Neuronal stem cell (in vitro differentiated cells): Measurements from ENCODE around the gene TMCC3.

Experiments used
- DNase-seq: peaks from one replicate; pipeline ENCODE4 v3.0.0-alpha.2; 2013; ENCODE audit warnings: low spot score
- H2AFZ ChIP-seq: one replicate; pipeline ENCODE4 v1.6.1; 2013; ENCODE audit warnings: mild to moderate bottlenecking, low read length, inconsistent platforms
- H2AK5ac ChIP-seq: 2 replicates; pipeline ENCODE4 v1.6.1; 2013; ENCODE audit warnings: low read depth, mild to moderate bottlenecking, inconsistent platforms, low read length, moderate library complexity, mixed read lengths
- H2BK120ac ChIP-seq: 2 replicates; pipeline ENCODE4 v1.6.1; 2013; ENCODE audit warnings: low read depth, mild to moderate bottlenecking, inconsistent platforms, low read length, moderate library complexity, mixed read lengths
- H2BK12ac ChIP-seq: one replicate; pipeline ENCODE4 v1.6.1; 2013; ENCODE audit warnings: low read length, inconsistent platforms
- H2BK15ac ChIP-seq: 2 replicates; pipeline ENCODE4 v1.6.1; 2013; ENCODE audit warnings: mild to moderate bottlenecking, low read length, inconsistent platforms, mixed read lengths
- H2BK5ac ChIP-seq: one replicate; pipeline ENCODE4 v1.6.1; 2013; ENCODE audit warnings: inconsistent platforms, mild to moderate bottlenecking, low read length, moderate library complexity
- H3K14ac ChIP-seq: one replicate; pipeline ENCODE4 v1.6.1; 2013; ENCODE audit warnings: low read length, inconsistent platforms
- H3K18ac ChIP-seq: 2 replicates; pipeline ENCODE4 v1.6.1; 2013; ENCODE audit warnings: low read length, inconsistent platforms
- H3K23ac ChIP-seq: 2 replicates; pipeline ENCODE4 v1.6.1; 2013; ENCODE audit warnings: low read depth, mild to moderate bottlenecking, mixed read lengths, low read length, inconsistent platforms; ENCODE audit not compliant: poor library complexity
- H3K27ac ChIP-seq: replicated peaks from 3 replicates; pipeline ENCODE4 v1.5.1; 2013; ENCODE audit warnings: low read length, inconsistent platforms
- H3K27me3 ChIP-seq, 3 experiments: 2 replicates each; pipeline ENCODE4 v1.6.1; 2013; ENCODE audit warnings: low read length in 3 of 3, mild to moderate bottlenecking in 2 of 3, inconsistent platforms in 1 of 3, low read depth in 1 of 3, mixed read lengths in 1 of 3, moderate library complexity in 1 of 3; ENCODE audit not compliant: control insufficient read depth in 3 of 3, insufficient read depth in 3 of 3
- H3K36me3 ChIP-seq, 2 donors: replicated peaks in 1 of 2; 2 replicates each; pipeline ENCODE4 v1.6.1; 2013; ENCODE audit warnings: low read length in 2 of 2; ENCODE audit not compliant: control insufficient read depth in 2 of 2, insufficient read depth in 2 of 2
- H3K4ac ChIP-seq: 2 replicates; pipeline ENCODE4 v1.6.1; 2013; ENCODE audit warnings: inconsistent platforms, mild to moderate bottlenecking, low read length, moderate library complexity
- H3K4me1 ChIP-seq, 2 donors: 1 replicate in 1 of 2; 2 replicates in 1 of 2; pipeline ENCODE4 v1.6.1; 2013; ENCODE audit warnings: low read length in 2 of 2, low read depth in 1 of 2; ENCODE audit not compliant: control insufficient read depth in 2 of 2, insufficient read depth in 1 of 2
- H3K4me2 ChIP-seq: one replicate; pipeline ENCODE4 v1.6.1; 2013; ENCODE audit warnings: mild to moderate bottlenecking, low read length, inconsistent platforms; ENCODE audit not compliant: insufficient read depth, poor library complexity, severe bottlenecking
- H3K4me3 ChIP-seq, 2 donors: 2 replicates each; pipeline ENCODE4 v1.5.1; 2013; ENCODE audit warnings: low read length in 2 of 2, mild to moderate bottlenecking in 2 of 2, inconsistent platforms in 1 of 2, moderate library complexity in 1 of 2
- H3K79me1 ChIP-seq: one replicate; pipeline ENCODE4 v1.6.1; 2013; ENCODE audit warnings: low read depth, mild to moderate bottlenecking, inconsistent platforms, low read length, moderate library complexity
- H3K9ac ChIP-seq: one replicate; pipeline ENCODE4 v1.6.1; 2013; ENCODE audit warnings: mild to moderate bottlenecking, low read depth, low read length, inconsistent platforms; ENCODE audit not compliant: poor library complexity
- H3K9me3 ChIP-seq, 2 donors: replicated peaks in 1 of 2; 2 replicates each; pipeline versions ENCODE3 to v1.6.1; 2013; ENCODE audit warnings: low read length in 2 of 2, mild to moderate bottlenecking in 2 of 2, inconsistent platforms in 1 of 2, low read depth in 1 of 2, mixed read lengths in 1 of 2, moderate library complexity in 1 of 2; ENCODE audit not compliant: control insufficient read depth in 2 of 2, insufficient read depth in 1 of 2
- H4K8ac ChIP-seq: one replicate; pipeline ENCODE4 v1.6.1; 2013; ENCODE audit warnings: low read depth, mild to moderate bottlenecking, inconsistent platforms, low read length, moderate library complexity
- H4K91ac ChIP-seq: one replicate; pipeline ENCODE4 v1.6.1; 2013; ENCODE audit warnings: low read length, low read depth, mild to moderate bottlenecking, inconsistent platforms; ENCODE audit not compliant: poor library complexity
- WGBS, 2 donors: extraction: QIAGEN DNeasy Blood & Tissue Kit; methylation state at CpG; one replicate each; pipeline ENCODE4 v1.1.7; 2013; ENCODE audit warnings: missing lambda C conversion rate in 2 of 2, mixed read lengths in 1 of 2; ENCODE audit not compliant: insufficient read length in 2 of 2, insufficient replicate concordance in 1 of 2; ENCODE audit errors: extremely low coverage in 2 of 2; 5-methylcytosine and 5-hydroxymethylcytosine counted together

Gene TMCC3

DNA sequence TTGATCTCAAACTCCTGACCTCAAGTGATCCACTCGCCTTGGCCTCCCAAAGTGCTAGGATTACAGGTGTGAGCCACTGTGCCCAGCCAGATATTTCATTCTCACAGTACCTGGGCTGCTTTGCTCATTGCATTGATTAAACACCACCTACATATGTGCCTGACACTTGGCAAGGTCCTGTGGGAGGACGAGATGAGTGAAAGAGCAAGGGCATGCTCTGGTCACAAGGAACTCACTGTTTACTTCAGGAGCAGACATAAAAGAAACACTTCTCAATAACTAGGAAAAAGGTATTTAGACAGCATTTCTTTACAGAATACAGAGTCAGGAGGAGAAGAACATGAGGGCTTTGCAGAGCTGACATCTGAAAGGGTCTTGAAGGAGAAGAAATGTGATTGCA is 91.7 kb downstream of the TMCC3 start:
- H3K9ac ChIP-seq, result peak overlapping the region; percentile 38
- no peaks in the 10 kb centered on the region for H3K9me3 ChIP-seq
- H3K4me1 ChIP-seq, result peaks cover 9 to 12% of the 10 kb centered on the region in 2 donors
- H3K23ac ChIP-seq, result no peak overlapping the region
- peaks cover 0 to 12% (median 0%) of the 10 kb centered on the region in 3 experiments for H3K27me3 ChIP-seq
- no peak overlapping the region for H3K4ac ChIP-seq
- no peak overlapping the region for H4K8ac ChIP-seq
- no peak overlapping the region for H3K18ac ChIP-seq
- no peak overlapping the region for H3K14ac ChIP-seq
- H2BK5ac ChIP-seq, result no peak overlapping the region
- no peaks in the 10 kb centered on the region for H3K79me1 ChIP-seq
- H2AK5ac ChIP-seq, result no peak overlapping the region
- H3K36me3 ChIP-seq, result no peaks in the 10 kb centered on the region
- H2AFZ ChIP-seq, result no peak overlapping the region
- WGBS, 2 donors, result no CpG with 5 or more reads among the region's 2 CpGs
- H4K91ac ChIP-seq, result no peak overlapping the region
- no peak overlapping the region for H2BK15ac ChIP-seq
- DNase-seq, result no peak
- H2BK12ac ChIP-seq, result no peak overlapping the region
- H2BK120ac ChIP-seq, result no peak overlapping the region
- no peak overlapping the region for H3K4me3 ChIP-seq
- H3K27ac ChIP-seq, result no peak overlapping the region
- no peak overlapping the region for H3K4me2 ChIP-seq

DNA sequence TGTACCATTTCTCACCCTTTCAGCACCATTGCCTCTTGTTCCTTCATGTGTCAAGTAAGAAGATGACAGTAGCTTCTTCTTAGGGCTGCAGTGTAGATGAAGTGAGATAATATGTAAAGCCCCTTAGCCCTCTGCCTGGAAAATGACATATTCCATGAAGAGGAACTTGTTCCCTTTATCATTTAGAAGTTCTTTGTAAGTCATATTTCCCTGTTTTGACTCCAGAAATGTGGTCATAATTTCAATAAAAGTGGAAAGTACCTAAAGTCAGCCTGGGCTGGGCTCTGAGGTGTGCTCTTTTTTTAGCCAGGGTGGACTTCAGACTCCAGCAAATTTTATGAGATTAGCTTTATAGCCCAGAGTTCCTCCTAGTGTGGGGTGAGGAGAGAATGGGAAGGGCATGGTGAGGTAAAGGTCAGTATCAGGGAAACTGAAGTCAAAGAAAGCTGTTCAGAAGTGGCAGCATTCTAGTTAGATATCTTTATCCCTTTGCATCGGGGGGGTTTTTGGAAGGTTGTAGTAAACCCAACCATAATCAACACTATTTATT is 92.5 kb downstream of the TMCC3 start:
- Histone ChIP-seq H3K79me1 (no peaks in the 10 kb centered on the region), H3K18ac (no peak overlapping the region), H2AFZ (no peak overlapping the region), H3K4me1 (peaks cover 9% of the 10 kb centered on the region in 2 donors), H3K9me3 (no peaks in the 10 kb centered on the region), H3K4me3 (no peak overlapping the region), H4K8ac (no peak overlapping the region), H3K9ac (no peak overlapping the region), H2BK15ac (no peak overlapping the region), H3K27ac (no peak overlapping the region), H2BK120ac (no peak overlapping the region), H3K14ac (no peak overlapping the region), H3K4ac (no peak overlapping the region), H3K27me3 (peaks cover 0 to 12% (median 0%) of the 10 kb centered on the region in 3 experiments), H3K4me2 (no peak overlapping the region), H3K23ac (no peak overlapping the region), H2AK5ac (no peak overlapping the region), H3K36me3 (no peaks in the 10 kb centered on the region), H2BK12ac (no peak overlapping the region), H2BK5ac (no peak overlapping the region), H4K91ac (no peak overlapping the region)
- WGBS, 2 donors, result no CpG with 5 or more reads among the region's 1 CpG
- DNase-seq, result no peak

DNA sequence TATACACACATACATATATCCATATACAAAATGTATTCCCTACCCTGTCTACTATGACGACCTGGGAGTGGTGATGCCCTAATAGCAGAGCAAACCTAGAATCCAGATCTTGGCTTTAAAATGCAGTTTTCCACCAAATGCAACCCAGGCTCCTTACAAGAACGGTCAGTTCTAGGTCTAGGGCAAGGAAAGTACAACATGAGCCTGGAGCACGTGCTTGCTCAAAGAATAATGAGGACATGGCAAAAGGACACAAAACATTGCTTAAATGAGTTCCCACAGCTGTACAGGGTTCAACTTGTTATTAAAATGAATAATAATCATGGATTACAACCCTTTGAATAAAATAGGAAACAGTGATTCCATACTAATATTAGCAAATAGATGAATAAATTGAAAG is 94.7 kb downstream of the TMCC3 start:
- no CpG with 5 or more reads among the region's 3 CpGs for WGBS, 2 donors
- peaks cover 0 to 11% (median 0%) of the 10 kb centered on the region in 3 experiments for H3K27me3 ChIP-seq
- no peak for DNase-seq
- H3K4me3 ChIP-seq, result no peak overlapping the region
- no peak overlapping the region for H4K8ac ChIP-seq
- H3K9me3 ChIP-seq, result no peaks in the 10 kb centered on the region
- no peak overlapping the region for H2BK12ac ChIP-seq
- H3K18ac ChIP-seq, result no peak overlapping the region
- no peak overlapping the region for H3K9ac ChIP-seq
- H3K4me1 ChIP-seq, result peaks cover 4 to 5% of the 10 kb centered on the region in 2 donors
- H2BK5ac ChIP-seq, result no peak overlapping the region
- H2BK15ac ChIP-seq, result no peak overlapping the region
- no peaks in the 10 kb centered on the region for H3K79me1 ChIP-seq
- no peak overlapping the region for H2BK120ac ChIP-seq
- H3K14ac ChIP-seq, result no peak overlapping the region
- no peak overlapping the region for H3K27ac ChIP-seq
- no peak overlapping the region for H3K23ac ChIP-seq
- H2AFZ ChIP-seq, result no peak overlapping the region
- no peak overlapping the region for H3K4ac ChIP-seq
- H4K91ac ChIP-seq, result no peak overlapping the region
- H3K4me2 ChIP-seq, result no peak overlapping the region
- H3K36me3 ChIP-seq, result no peaks in the 10 kb centered on the region
- H2AK5ac ChIP-seq, result no peak overlapping the region

DNA sequence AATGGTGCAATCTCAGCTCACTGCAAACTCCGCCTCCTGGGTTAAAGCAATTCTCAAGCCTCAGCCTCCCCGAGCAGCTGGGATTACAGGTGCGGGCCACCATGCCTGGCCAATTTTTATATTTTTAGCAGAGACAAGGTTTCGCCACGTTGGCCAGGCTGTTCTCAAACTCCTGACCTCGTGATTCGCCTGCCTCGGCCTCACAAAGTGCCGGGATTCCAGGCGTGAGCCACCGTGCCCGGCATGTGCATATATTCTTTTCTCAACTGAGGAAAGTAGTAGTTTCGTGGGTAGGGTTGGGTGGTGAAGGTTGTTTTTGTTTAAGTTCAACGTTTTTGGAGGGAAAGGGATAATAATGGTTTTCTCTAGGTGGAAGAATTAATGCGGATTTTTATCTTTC is 96.5 kb downstream of the TMCC3 start:
- H3K4me1 ChIP-seq, result no peaks in the 10 kb centered on the region
- no peak overlapping the region for H2BK12ac ChIP-seq
- H3K9me3 ChIP-seq, result no peaks in the 10 kb centered on the region
- no peak overlapping the region for H3K4me3 ChIP-seq
- H2BK120ac ChIP-seq, result no peak overlapping the region
- 100% methylated on average over 2 of the region's 15 CpGs; no CpG with 5 or more reads in 1 of the 2 donors for WGBS, 2 donors
- no peak overlapping the region for H4K8ac ChIP-seq
- no peak overlapping the region for H4K91ac ChIP-seq
- H3K18ac ChIP-seq, result no peak overlapping the region
- no peak overlapping the region for H3K9ac ChIP-seq
- H2BK5ac ChIP-seq, result no peak overlapping the region
- no peaks in the 10 kb centered on the region for H3K79me1 ChIP-seq
- no peak for DNase-seq
- no peak overlapping the region for H2AFZ ChIP-seq
- H3K14ac ChIP-seq, result no peak overlapping the region
- no peak overlapping the region for H3K4me2 ChIP-seq
- H3K4ac ChIP-seq, result no peak overlapping the region
- no peak overlapping the region for H2BK15ac ChIP-seq
- H2AK5ac ChIP-seq, result no peak overlapping the region
- no peak overlapping the region for H3K23ac ChIP-seq
- no peak overlapping the region for H3K27ac ChIP-seq
- H3K36me3 ChIP-seq, result no peaks in the 10 kb centered on the region
- peaks cover 0 to 8% (median 0%) of the 10 kb centered on the region in 3 experiments for H3K27me3 ChIP-seq
